Neural cell (in vitro differentiated cells): Measurements from ENCODE around the gene PTPRF. TPM values are rescaled to one million over a fixed set of nuclear protein-coding genes. Genes with fewer than 3 reads are reported as not detected.

Experiments used
- H2AFZ ChIP-seq: fragments of 200-600, 300-800 bp; sonication (generic), shearing (Covaris generic); 2 replicates; pipeline ENCODE4 v1.6.0; 2014; ENCODE audit warnings: low read depth, mild to moderate bottlenecking, antibody characterized with exemption, low read length, moderate library complexity
- H3F3A ChIP-seq: fragments of 200-600 bp; shearing (Covaris generic); 2 replicates; pipeline ENCODE4 v1.6.1; 2016; ENCODE audit warnings: mild to moderate bottlenecking, moderate library complexity, mixed read lengths, antibody characterized with exemption, low read length; ENCODE audit not compliant: insufficient read depth, poor library complexity, severe bottlenecking
- H3K27ac ChIP-seq: fragments of 200-600, 300-800 bp; sonication (generic), shearing (Covaris generic); 2 replicates; pipeline ENCODE4 v1.5.1; 2014; ENCODE audit warnings: mild to moderate bottlenecking, low read length, moderate library complexity
- H3K27me3 ChIP-seq: fragments of 300-800, 200-600 bp; sonication (generic), shearing (Covaris generic); 2 replicates; pipeline ENCODE4 v1.6.0; 2014; ENCODE audit warnings: mild to moderate bottlenecking, low read depth, low read length, moderate library complexity; ENCODE audit not compliant: insufficient read depth
- H3K36me3 ChIP-seq: fragments of 300-800, 200-600 bp; sonication (generic), shearing (Covaris generic); 2 replicates; pipeline ENCODE4 v1.5.1; 2014; ENCODE audit warnings: mild to moderate bottlenecking, antibody characterized with exemption, low read length, moderate library complexity; ENCODE audit not compliant: insufficient read depth
- H3K4me2 ChIP-seq: fragments of 300-800, 200-600 bp; sonication (generic), shearing (Covaris generic); 2 replicates; pipeline ENCODE4 v1.6.0; 2014; ENCODE audit warnings: mild to moderate bottlenecking, low read length
- H3K4me3 ChIP-seq: fragments of 300-800, 200-600 bp; sonication (generic), shearing (Covaris generic); 2 replicates; pipeline ENCODE4 v1.5.1; 2014; ENCODE audit warnings: mild to moderate bottlenecking, low read length, moderate library complexity
- H3K79me2 ChIP-seq: fragments of 200-600 bp; shearing (Covaris generic); replicated peaks from 2 replicates; pipeline ENCODE4 v1.6.0; 2014; ENCODE audit warnings: mild to moderate bottlenecking, low read length, moderate library complexity; ENCODE audit not compliant: insufficient read depth
- H3K9ac ChIP-seq: fragments of 300-800, 200-600 bp; sonication (generic), shearing (Covaris generic); 2 replicates; pipeline ENCODE4 v1.6.1; 2016; ENCODE audit warnings: mild to moderate bottlenecking, low read length, mixed read lengths
- H3K9me2 ChIP-seq: fragments of 200-600 bp; shearing (Covaris generic); 2 replicates; pipeline ENCODE4 v1.6.1; 2016; ENCODE audit warnings: mild to moderate bottlenecking, low read length, mixed read lengths; ENCODE audit not compliant: insufficient read depth
- H3K9me3 ChIP-seq: fragments of 200-600, 300-800 bp; sonication (generic), shearing (Covaris generic); 2 replicates; pipeline ENCODE4 v1.6.1; 2016; ENCODE audit warnings: mild to moderate bottlenecking, mixed run types, low read length, moderate library complexity, mixed read lengths
- H4K20me1 ChIP-seq: fragments of 200-600 bp; shearing (Covaris generic); 2 replicates; pipeline ENCODE4 v1.6.1; 2016; ENCODE audit warnings: mild to moderate bottlenecking, mixed run types; ENCODE audit not compliant: insufficient read depth
- EP300 ChIP-seq: fragments of 450-650 bp; conservative IDR thresholded peaks from 2 replicates; pipeline ENCODE4 v1.6.1; 2014; ENCODE audit warnings: antibody characterized with exemption, mild to moderate bottlenecking, moderate library complexity; ENCODE audit not compliant: poor library complexity, severe bottlenecking
- EZH2 ChIP-seq: fragments of 200-600, 300-800 bp; shearing (Covaris generic), sonication (generic); IDR thresholded peaks from 2 replicates; pipeline ENCODE4 v1.6.1; 2014; ENCODE audit warnings: antibody characterized with exemption, low read length, borderline replicate concordance, mild to moderate bottlenecking; ENCODE audit not compliant: insufficient read depth, poor library complexity, severe bottlenecking
- MXI1 ChIP-seq: fragments of 450-650 bp; conservative IDR thresholded peaks from 2 replicates; pipeline ENCODE4 v1.6.1; 2014; ENCODE audit warnings: antibody characterized with exemption, mild to moderate bottlenecking; ENCODE audit not compliant: poor library complexity, severe bottlenecking
- POLR2AphosphoS5 ChIP-seq: IDR thresholded peaks from 2 replicates; pipeline ENCODE4 v1.6.1; 2012
- RAD21 ChIP-seq: fragments of 450-650 bp; conservative IDR thresholded peaks from 2 replicates; pipeline ENCODE4 v1.6.1; 2014; ENCODE audit warnings: antibody characterized with exemption, mild to moderate bottlenecking, moderate library complexity
- SMC3 ChIP-seq: fragments of 450-650 bp; conservative IDR thresholded peaks from 2 replicates; pipeline ENCODE4 v1.6.1; 2014; ENCODE audit warnings: antibody characterized with exemption, mild to moderate bottlenecking, moderate library complexity; ENCODE audit not compliant: poor library complexity
- TAF1 ChIP-seq: IDR thresholded peaks from 2 replicates; pipeline ENCODE4 v1.6.1; 2012; ENCODE audit warnings: low read depth
- polyA plus RNA-seq: library from polyadenylated mRNA; depleted of rRNA; stranded (reverse); fragments of >200 nt; gene quantifications from 2 replicates; pipeline ENCODE4 v1.2.3, GENCODE V29; 2014
- TF ChIP-seq, protein P1 (sequence below): IDR thresholded peaks from 2 replicates; pipeline ENCODE4 v1.6.1; 2012; ENCODE audit warnings: borderline replicate concordance
- TF ChIP-seq, protein P2 (sequence below): fragments of 450-650 bp; IDR thresholded peaks from 2 replicates; pipeline ENCODE4 v1.5.1; 2014; ENCODE audit warnings: antibody characterized with exemption, mild to moderate bottlenecking, moderate library complexity; ENCODE audit not compliant: poor library complexity, severe bottlenecking

Gene PTPRF
- polyA plus RNA-seq, 1 donor from 2014 or later: 66.6 TPM

DNA sequence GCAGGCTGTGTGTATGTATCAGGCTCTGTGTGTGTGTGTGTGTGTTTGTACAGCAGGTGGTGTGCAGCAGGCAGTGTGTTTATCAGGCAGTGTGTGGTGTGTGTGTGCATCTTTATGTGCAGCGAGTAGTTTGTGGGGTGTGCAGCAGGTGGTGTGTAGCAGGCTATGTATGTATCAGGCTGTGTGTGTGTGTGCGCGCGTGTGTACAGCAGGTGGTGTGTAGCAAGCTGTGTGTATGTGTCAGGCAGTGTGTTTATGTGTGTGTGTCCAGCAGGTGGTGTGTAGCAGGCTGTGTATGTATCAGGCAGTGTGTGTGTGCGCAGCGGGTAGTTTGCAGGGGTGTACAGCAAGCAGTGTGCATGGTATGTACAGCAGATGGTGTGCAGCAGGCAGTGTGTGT is 29.0 kb downstream of the PTPRF start:
- Histone ChIP-seq H3K4me2 (peak overlapping the region; percentile 63), H2AFZ (no peak overlapping the region), H3K4me3 (peak overlapping the region; percentile 60), H3K36me3 (no peaks in the 10 kb centered on the region), H3K9me2 (no peaks in the 10 kb centered on the region), H3K79me2 (no peaks in the 10 kb centered on the region), H3K27me3 (no peaks in the 10 kb centered on the region), H3K9ac (peak overlapping the region; percentile 68), H3K27ac (peak overlapping the region; percentile 96), H3F3A (no peaks in the 10 kb centered on the region), H4K20me1 (no peaks in the 10 kb centered on the region), H3K9me3 (no peaks in the 10 kb centered on the region)
- no peak for TF ChIP-seq RAD21

DNA sequence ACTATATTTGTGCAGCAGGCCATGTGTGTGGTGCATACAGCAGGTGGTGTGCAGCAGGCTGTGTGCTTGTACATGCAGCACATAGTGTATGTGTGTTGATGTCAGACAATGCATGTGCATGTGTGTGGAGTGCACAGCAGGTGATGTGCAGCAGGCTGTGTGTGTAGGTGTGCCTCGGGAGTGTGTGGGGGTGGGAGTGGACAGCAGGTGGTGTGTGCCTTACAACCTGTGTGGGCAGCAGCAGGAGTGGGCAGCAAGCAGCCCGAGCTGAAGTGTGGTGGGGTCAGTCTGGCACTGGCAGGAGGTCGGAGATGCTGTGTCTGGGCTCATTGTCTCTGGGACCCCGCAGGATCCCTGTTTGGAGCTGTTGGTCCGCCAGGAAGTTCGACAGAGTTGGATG is 29.6 kb downstream of the PTPRF start:
- no peaks in the 10 kb centered on the region for H3K27me3 ChIP-seq
- no peaks in the 10 kb centered on the region for H3K79me2 ChIP-seq
- TF ChIP-seq TAF1 (no peak), EZH2 (no peak), EP300 (no peak), RAD21 (no peak), POLR2AphosphoS5 (no peak), SMC3 (no peak), MXI1 (no peak)
- TF ChIP-seq, protein P1, sequence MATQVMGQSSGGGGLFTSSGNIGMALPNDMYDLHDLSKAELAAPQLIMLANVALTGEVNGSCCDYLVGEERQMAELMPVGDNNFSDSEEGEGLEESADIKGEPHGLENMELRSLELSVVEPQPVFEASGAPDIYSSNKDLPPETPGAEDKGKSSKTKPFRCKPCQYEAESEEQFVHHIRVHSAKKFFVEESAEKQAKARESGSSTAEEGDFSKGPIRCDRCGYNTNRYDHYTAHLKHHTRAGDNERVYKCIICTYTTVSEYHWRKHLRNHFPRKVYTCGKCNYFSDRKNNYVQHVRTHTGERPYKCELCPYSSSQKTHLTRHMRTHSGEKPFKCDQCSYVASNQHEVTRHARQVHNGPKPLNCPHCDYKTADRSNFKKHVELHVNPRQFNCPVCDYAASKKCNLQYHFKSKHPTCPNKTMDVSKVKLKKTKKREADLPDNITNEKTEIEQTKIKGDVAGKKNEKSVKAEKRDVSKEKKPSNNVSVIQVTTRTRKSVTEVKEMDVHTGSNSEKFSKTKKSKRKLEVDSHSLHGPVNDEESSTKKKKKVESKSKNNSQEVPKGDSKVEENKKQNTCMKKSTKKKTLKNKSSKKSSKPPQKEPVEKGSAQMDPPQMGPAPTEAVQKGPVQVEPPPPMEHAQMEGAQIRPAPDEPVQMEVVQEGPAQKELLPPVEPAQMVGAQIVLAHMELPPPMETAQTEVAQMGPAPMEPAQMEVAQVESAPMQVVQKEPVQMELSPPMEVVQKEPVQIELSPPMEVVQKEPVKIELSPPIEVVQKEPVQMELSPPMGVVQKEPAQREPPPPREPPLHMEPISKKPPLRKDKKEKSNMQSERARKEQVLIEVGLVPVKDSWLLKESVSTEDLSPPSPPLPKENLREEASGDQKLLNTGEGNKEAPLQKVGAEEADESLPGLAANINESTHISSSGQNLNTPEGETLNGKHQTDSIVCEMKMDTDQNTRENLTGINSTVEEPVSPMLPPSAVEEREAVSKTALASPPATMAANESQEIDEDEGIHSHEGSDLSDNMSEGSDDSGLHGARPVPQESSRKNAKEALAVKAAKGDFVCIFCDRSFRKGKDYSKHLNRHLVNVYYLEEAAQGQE: no peak
- TF ChIP-seq, protein P2, sequence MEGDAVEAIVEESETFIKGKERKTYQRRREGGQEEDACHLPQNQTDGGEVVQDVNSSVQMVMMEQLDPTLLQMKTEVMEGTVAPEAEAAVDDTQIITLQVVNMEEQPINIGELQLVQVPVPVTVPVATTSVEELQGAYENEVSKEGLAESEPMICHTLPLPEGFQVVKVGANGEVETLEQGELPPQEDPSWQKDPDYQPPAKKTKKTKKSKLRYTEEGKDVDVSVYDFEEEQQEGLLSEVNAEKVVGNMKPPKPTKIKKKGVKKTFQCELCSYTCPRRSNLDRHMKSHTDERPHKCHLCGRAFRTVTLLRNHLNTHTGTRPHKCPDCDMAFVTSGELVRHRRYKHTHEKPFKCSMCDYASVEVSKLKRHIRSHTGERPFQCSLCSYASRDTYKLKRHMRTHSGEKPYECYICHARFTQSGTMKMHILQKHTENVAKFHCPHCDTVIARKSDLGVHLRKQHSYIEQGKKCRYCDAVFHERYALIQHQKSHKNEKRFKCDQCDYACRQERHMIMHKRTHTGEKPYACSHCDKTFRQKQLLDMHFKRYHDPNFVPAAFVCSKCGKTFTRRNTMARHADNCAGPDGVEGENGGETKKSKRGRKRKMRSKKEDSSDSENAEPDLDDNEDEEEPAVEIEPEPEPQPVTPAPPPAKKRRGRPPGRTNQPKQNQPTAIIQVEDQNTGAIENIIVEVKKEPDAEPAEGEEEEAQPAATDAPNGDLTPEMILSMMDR: no peak
- H3K36me3 ChIP-seq: no peaks in the 10 kb centered on the region
- H4K20me1 ChIP-seq: no peaks in the 10 kb centered on the region
- no peaks in the 10 kb centered on the region for H3F3A ChIP-seq
- H3K9me2 ChIP-seq: no peaks in the 10 kb centered on the region
- H3K4me3 ChIP-seq: peak overlapping the region; percentile 60
- H3K4me2 ChIP-seq: peak overlapping the region; percentile 63
- H2AFZ ChIP-seq: no peak overlapping the region
- H3K9me3 ChIP-seq: no peaks in the 10 kb centered on the region
- H3K27ac ChIP-seq: peak overlapping the region; percentile 96
- H3K9ac ChIP-seq: peak overlapping the region; percentile 68
